ENCODE results near the gene LLCFC1.

The LLCFC1 gene

DNA sequence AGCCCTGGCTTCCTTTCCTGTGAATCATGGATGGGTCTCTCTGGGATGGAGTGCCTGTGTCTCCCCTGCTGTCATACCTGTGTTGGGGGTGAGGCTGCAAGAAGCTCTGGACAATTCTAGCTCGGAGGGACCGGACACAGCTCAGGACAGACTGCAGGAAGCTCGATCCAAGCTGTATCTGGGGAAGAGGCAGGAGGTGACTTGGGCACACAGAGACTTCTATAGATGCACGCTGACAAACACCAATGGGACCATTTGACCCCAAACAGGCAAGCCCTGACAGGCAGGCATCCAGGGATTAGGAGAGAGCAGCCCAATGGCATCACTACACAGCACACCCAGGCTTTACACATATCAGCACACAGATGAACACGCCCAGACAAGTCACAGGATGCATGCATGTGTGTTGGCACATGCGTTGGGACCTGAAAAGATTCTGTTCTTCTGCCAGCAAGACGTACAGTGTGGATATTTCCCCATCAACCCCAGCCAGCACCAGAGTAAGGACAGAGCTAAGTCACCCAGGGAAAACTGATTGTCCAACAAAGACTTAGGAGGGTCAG lies 4.5 kb downstream of the LLCFC1 start:
- H3K36me3 ChIP-seq (replicated peaks; ENCODE audit: insufficient read depth, low read length), result no peaks in the 10 kb centered on the region
- H3K4me1 ChIP-seq (ENCODE audit: low read length), result no peaks in the 10 kb centered on the region
- H3K9me3 ChIP-seq (replicated peaks; ENCODE audit: insufficient read depth, low read length), result no peaks in the 10 kb centered on the region
- no peak overlapping the region for H3K9ac ChIP-seq (ENCODE audit: low read length)
- no peaks in the 10 kb centered on the region for H4K20me1 ChIP-seq (ENCODE audit: insufficient read depth, low read length)
- no peaks in the 10 kb centered on the region for H3K27me3 ChIP-seq (replicated peaks; ENCODE audit: insufficient read depth, low read length)
- H3K27ac ChIP-seq (ENCODE audit: low read length), result no peak overlapping the region
- no peak overlapping the region for H3K4me3 ChIP-seq (ENCODE audit: low read length)
- DNase-seq, result no peak
- no peak overlapping the region for H2AFZ ChIP-seq (ENCODE audit: low read length)
- H3K4me2 ChIP-seq (ENCODE audit: low read depth, low read length), result no peak overlapping the region
- H3F3A ChIP-seq (ENCODE audit: insufficient read depth, low read length), result no peaks in the 10 kb centered on the region
- TF ChIP-seq EZH2phosphoT487 (IDR thresholded peaks at IDR 0.05; ENCODE audit: low read length) (no peak), EZH2 (optimal IDR thresholded peaks at IDR 0.05; ENCODE audit: low read depth, low read length) (no peak)
- TF ChIP-seq, protein P1, sequence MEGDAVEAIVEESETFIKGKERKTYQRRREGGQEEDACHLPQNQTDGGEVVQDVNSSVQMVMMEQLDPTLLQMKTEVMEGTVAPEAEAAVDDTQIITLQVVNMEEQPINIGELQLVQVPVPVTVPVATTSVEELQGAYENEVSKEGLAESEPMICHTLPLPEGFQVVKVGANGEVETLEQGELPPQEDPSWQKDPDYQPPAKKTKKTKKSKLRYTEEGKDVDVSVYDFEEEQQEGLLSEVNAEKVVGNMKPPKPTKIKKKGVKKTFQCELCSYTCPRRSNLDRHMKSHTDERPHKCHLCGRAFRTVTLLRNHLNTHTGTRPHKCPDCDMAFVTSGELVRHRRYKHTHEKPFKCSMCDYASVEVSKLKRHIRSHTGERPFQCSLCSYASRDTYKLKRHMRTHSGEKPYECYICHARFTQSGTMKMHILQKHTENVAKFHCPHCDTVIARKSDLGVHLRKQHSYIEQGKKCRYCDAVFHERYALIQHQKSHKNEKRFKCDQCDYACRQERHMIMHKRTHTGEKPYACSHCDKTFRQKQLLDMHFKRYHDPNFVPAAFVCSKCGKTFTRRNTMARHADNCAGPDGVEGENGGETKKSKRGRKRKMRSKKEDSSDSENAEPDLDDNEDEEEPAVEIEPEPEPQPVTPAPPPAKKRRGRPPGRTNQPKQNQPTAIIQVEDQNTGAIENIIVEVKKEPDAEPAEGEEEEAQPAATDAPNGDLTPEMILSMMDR (IDR thresholded peaks at IDR 0.05; ENCODE audit: low read length), result no peak
- H3K79me2 ChIP-seq (ENCODE audit: low read length), result no peaks in the 10 kb centered on the region
- no peaks in the 10 kb centered on the region for H3K9me2 ChIP-seq (replicated peaks; ENCODE audit: insufficient read depth, low read length)

DNA sequence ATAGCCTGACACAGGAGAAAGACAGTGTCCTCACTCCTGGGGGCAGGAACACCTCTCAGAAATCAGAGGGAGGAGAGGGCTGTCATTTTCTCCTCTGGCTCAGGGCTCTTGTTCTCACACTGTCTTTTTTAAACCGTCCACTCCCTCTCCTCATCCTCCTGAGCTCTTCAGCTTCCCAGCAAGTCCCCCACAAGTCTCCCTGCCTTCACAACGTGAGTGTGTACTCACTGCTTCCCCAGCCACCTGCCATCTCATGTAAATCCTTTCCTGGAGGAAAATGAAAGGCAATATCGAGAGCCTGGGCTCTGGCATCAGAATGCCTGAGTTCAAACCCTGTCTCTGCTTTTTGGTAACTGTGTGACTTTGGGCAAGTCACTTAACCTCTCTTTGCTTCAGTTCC lies 5.7 kb downstream of the LLCFC1 start:
- Histone ChIP-seq H3K9me2 (replicated peaks; ENCODE audit: insufficient read depth, low read length) (no peaks in the 10 kb centered on the region), H3K4me2 (ENCODE audit: low read depth, low read length) (no peak overlapping the region), H4K20me1 (ENCODE audit: insufficient read depth, low read length) (no peaks in the 10 kb centered on the region), H3K4me3 (ENCODE audit: low read length) (no peak overlapping the region), H3K36me3 (replicated peaks; ENCODE audit: insufficient read depth, low read length) (no peaks in the 10 kb centered on the region), H3K27ac (ENCODE audit: low read length) (no peak overlapping the region), H3K4me1 (ENCODE audit: low read length) (no peaks in the 10 kb centered on the region), H3K9me3 (replicated peaks; ENCODE audit: insufficient read depth, low read length) (no peaks in the 10 kb centered on the region), H3K79me2 (ENCODE audit: low read length) (no peaks in the 10 kb centered on the region), H3K9ac (ENCODE audit: low read length) (no peak overlapping the region), H2AFZ (ENCODE audit: low read length) (no peak overlapping the region), H3F3A (ENCODE audit: insufficient read depth, low read length) (no peaks in the 10 kb centered on the region), H3K27me3 (replicated peaks; ENCODE audit: insufficient read depth, low read length) (no peaks in the 10 kb centered on the region)
- TF ChIP-seq EZH2phosphoT487 (IDR thresholded peaks at IDR 0.05; ENCODE audit: low read length), result no peak
- no peak for DNase-seq

DNA sequence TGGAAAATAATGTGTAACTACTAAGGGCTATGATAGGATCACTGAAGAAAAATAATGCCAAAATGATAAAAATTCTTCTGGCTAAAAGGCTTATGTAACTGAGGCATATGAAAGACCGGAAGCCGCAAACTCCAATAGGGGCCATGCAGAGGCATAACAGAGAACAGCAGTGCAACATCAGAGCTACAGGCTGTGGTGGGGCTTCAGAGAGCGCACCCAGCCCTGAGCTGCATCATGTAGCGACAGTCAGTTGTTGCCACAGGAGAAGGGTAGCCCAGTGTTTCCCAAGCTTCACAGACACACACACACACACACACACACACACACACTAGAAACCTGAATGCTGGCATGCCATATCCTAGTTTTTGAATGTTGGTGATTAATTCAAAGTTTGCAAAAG lies 9.3 kb downstream of the LLCFC1 start:
- Histone ChIP-seq H3F3A (ENCODE audit: insufficient read depth, low read length) (no peaks in the 10 kb centered on the region), H4K20me1 (ENCODE audit: insufficient read depth, low read length) (no peaks in the 10 kb centered on the region), H3K9ac (ENCODE audit: low read length) (no peak overlapping the region), H3K36me3 (replicated peaks; ENCODE audit: insufficient read depth, low read length) (no peaks in the 10 kb centered on the region), H2AFZ (ENCODE audit: low read length) (no peak overlapping the region), H3K27ac (ENCODE audit: low read length) (no peak overlapping the region), H3K9me2 (replicated peaks; ENCODE audit: insufficient read depth, low read length) (no peaks in the 10 kb centered on the region), H3K27me3 (replicated peaks; ENCODE audit: insufficient read depth, low read length) (no peaks in the 10 kb centered on the region), H3K9me3 (replicated peaks; ENCODE audit: insufficient read depth, low read length) (no peaks in the 10 kb centered on the region), H3K4me3 (ENCODE audit: low read length) (no peak overlapping the region), H3K4me1 (ENCODE audit: low read length) (no peaks in the 10 kb centered on the region), H3K79me2 (ENCODE audit: low read length) (no peaks in the 10 kb centered on the region), H3K4me2 (ENCODE audit: low read depth, low read length) (no peak overlapping the region)
- no peak for DNase-seq
- TF ChIP-seq EZH2 (optimal IDR thresholded peaks at IDR 0.05; ENCODE audit: low read depth, low read length), result no peak
- TF ChIP-seq EZH2phosphoT487 (IDR thresholded peaks at IDR 0.05; ENCODE audit: low read length), result no peak
- TF ChIP-seq, protein P1 (IDR thresholded peaks at IDR 0.05; ENCODE audit: low read length), result no peak

DNA sequence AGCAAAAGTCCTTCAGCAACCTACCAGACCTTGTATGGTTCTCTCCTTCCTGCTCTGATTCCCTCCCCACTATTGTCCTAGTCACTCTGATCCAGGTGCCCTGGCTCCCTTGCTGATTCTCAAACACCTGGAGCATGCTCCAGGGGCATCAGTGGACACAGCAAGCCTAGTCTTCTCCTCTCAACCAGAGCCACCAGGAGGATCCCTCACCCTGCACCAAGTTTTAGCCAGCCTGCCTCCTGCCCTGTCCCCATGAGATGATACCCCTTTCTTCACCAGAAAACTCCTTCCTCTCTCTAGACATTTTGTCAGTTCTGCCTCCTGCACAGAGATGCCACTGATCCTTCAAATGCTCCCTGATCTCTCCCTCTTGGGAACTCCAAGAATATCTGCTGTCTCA lies 11.0 kb downstream of the LLCFC1 start:
- Histone ChIP-seq H3K79me2 (ENCODE audit: low read length) (no peaks in the 10 kb centered on the region), H3F3A (ENCODE audit: insufficient read depth, low read length) (no peaks in the 10 kb centered on the region), H3K9ac (ENCODE audit: low read length) (no peak overlapping the region), H4K20me1 (ENCODE audit: insufficient read depth, low read length) (no peaks in the 10 kb centered on the region), H3K27ac (ENCODE audit: low read length) (no peak overlapping the region), H3K9me3 (replicated peaks; ENCODE audit: insufficient read depth, low read length) (no peaks in the 10 kb centered on the region), H3K4me2 (ENCODE audit: low read depth, low read length) (no peak overlapping the region), H3K9me2 (replicated peaks; ENCODE audit: insufficient read depth, low read length) (no peaks in the 10 kb centered on the region), H3K4me1 (ENCODE audit: low read length) (peaks cover 8% of the 10 kb centered on the region), H3K4me3 (ENCODE audit: low read length) (no peak overlapping the region), H3K27me3 (replicated peaks; ENCODE audit: insufficient read depth, low read length) (no peaks in the 10 kb centered on the region), H2AFZ (ENCODE audit: low read length) (no peak overlapping the region), H3K36me3 (replicated peaks; ENCODE audit: insufficient read depth, low read length) (no peaks in the 10 kb centered on the region)
- no peak for DNase-seq
- no peak for TF ChIP-seq EZH2phosphoT487 (IDR thresholded peaks at IDR 0.05; ENCODE audit: low read length)
- TF ChIP-seq, protein P1 (IDR thresholded peaks at IDR 0.05; ENCODE audit: low read length), result no peak
- no peak for TF ChIP-seq EZH2 (optimal IDR thresholded peaks at IDR 0.05; ENCODE audit: low read depth, low read length)

Data from MM.1S (cell line).